Loucy (cell line): ENCODE measurements around the gene ZNF536.

Experiments
- H2AFZ ChIP-seq: fragments of 200-600 bp; sonication (generic); 2 replicates; pipeline ENCODE4 v1.6.0; 2016; ENCODE audit warnings: antibody characterized with exemption, mild to moderate bottlenecking, low read length, moderate library complexity
- H3F3A ChIP-seq: fragments of 200-600 bp; 2 replicates; pipeline ENCODE4 v1.6.0; 2016; ENCODE audit warnings: antibody characterized with exemption, low read depth, mild to moderate bottlenecking
- H3K27me3 ChIP-seq: fragments of 200-600 bp; sonication (generic); 2 replicates; pipeline ENCODE4 v1.6.1; 2014; ENCODE audit warnings: low read length, mild to moderate bottlenecking; ENCODE audit not compliant: insufficient read depth, poor library complexity, severe bottlenecking
- H3K36me3 ChIP-seq: fragments of 200-600 bp; sonication (generic); 2 replicates; pipeline ENCODE4 v1.6.1; 2016; ENCODE audit warnings: low read length; ENCODE audit not compliant: insufficient read depth
- H3K4me1 ChIP-seq: fragments of 200-600 bp; sonication (generic); 2 replicates; pipeline ENCODE4 v1.5.1; 2014; ENCODE audit warnings: low read length, mild to moderate bottlenecking; ENCODE audit not compliant: insufficient read depth, poor library complexity, severe bottlenecking
- H3K4me2 ChIP-seq: fragments of 200-600 bp; sonication (generic); 2 replicates; pipeline ENCODE4 v1.6.0; 2014; ENCODE audit warnings: antibody characterized with exemption, low read length, low read depth, mild to moderate bottlenecking; ENCODE audit not compliant: poor library complexity, severe bottlenecking
- H3K4me3 ChIP-seq: fragments of 200-600 bp; sonication (generic); 2 replicates; pipeline ENCODE4 v1.5.1; 2014; ENCODE audit warnings: low read length, mild to moderate bottlenecking, mixed read lengths; ENCODE audit not compliant: poor library complexity, severe bottlenecking
- H3K79me2 ChIP-seq: fragments of 200-600 bp; sonication (generic); 2 replicates; pipeline ENCODE4 v1.6.1; 2014; ENCODE audit warnings: low read length; ENCODE audit not compliant: insufficient read depth
- H3K9ac ChIP-seq: fragments of 200-600 bp; sonication (generic); 2 replicates; pipeline ENCODE4 v1.6.0; 2014; ENCODE audit warnings: mild to moderate bottlenecking, low read depth, low read length, moderate library complexity; ENCODE audit not compliant: poor library complexity, severe bottlenecking
- H3K9me2 ChIP-seq: fragments of 200-600 bp; sonication (generic); replicated peaks from 2 replicates; pipeline ENCODE4 v1.6.1; 2016; ENCODE audit warnings: low read depth, low read length, mixed read lengths
- H3K9me3 ChIP-seq: fragments of 200-600 bp; sonication (generic); 2 replicates; pipeline ENCODE4 v1.6.1; 2014; ENCODE audit warnings: mild to moderate bottlenecking, antibody characterized with exemption, low read length, low read depth; ENCODE audit not compliant: insufficient read depth
- H4K20me1 ChIP-seq: fragments of 200-600 bp; sonication (generic); 2 replicates; pipeline ENCODE4 v1.6.0; 2014; ENCODE audit warnings: antibody characterized with exemption, low read length, mild to moderate bottlenecking; ENCODE audit not compliant: insufficient read depth, poor library complexity, severe bottlenecking
- EZH2phosphoT487 ChIP-seq: fragments of 200-600 bp; IDR thresholded peaks from 2 replicates; pipeline ENCODE4 v1.6.1; 2018; ENCODE audit warnings: antibody characterized with exemption, mild to moderate bottlenecking, moderate library complexity, borderline replicate concordance
- TF ChIP-seq, protein P1 (sequence below): fragments of 200-600 bp; sonication (generic); conservative IDR thresholded peaks from 2 replicates; pipeline ENCODE4 v1.5.1; 2014; ENCODE audit warnings: mild to moderate bottlenecking, antibody characterized with exemption, low read length

The ZNF536 gene

DNA sequence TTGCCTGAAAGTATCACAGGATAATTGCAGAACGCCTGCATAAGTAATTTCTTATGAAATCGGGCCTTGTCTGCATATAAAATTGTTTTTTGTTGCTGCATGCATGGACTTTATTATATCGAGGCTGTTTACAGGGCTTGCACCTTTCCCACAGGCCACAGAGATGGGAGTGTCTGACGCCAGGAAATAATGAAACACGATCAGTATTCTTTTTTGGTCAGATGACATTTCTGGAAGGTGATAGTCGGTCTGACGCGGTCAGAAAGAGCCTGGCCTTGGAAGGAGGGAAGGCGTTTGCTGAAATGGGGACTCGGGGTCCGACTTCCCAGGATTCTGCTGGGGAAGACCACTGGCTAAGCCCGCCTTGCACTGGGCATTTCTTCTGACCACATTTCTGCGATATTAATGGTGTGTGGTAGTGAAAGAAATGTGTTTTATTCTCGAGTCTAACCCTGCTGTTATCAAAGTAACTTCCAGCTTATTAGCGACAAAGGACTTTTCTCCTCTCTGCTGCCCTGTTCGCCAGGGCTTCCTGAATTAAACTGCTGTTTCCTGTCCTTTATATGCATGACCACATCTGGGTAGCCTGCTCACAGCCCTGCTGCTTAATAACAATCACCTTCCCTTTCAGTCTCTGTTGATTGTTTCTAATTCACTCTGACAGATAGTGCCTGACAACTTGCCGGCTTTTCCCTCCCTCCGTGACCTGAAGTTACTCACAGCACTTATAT lies 11.6 kb upstream of the ZNF536 start:
- H2AFZ ChIP-seq = peak overlapping the region; percentile 68
- peak overlapping the region; percentile 69 for H3K4me3 ChIP-seq
- H3K9me2 ChIP-seq = no peaks in the 10 kb centered on the region
- no peaks in the 10 kb centered on the region for H3K27me3 ChIP-seq
- H3F3A ChIP-seq = peaks cover 17% of the 10 kb centered on the region
- no peaks in the 10 kb centered on the region for H4K20me1 ChIP-seq
- peak overlapping the region; percentile 77 for H3K4me2 ChIP-seq
- TF ChIP-seq, protein P1, sequence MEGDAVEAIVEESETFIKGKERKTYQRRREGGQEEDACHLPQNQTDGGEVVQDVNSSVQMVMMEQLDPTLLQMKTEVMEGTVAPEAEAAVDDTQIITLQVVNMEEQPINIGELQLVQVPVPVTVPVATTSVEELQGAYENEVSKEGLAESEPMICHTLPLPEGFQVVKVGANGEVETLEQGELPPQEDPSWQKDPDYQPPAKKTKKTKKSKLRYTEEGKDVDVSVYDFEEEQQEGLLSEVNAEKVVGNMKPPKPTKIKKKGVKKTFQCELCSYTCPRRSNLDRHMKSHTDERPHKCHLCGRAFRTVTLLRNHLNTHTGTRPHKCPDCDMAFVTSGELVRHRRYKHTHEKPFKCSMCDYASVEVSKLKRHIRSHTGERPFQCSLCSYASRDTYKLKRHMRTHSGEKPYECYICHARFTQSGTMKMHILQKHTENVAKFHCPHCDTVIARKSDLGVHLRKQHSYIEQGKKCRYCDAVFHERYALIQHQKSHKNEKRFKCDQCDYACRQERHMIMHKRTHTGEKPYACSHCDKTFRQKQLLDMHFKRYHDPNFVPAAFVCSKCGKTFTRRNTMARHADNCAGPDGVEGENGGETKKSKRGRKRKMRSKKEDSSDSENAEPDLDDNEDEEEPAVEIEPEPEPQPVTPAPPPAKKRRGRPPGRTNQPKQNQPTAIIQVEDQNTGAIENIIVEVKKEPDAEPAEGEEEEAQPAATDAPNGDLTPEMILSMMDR = no peak
- no peak for TF ChIP-seq EZH2phosphoT487
- H3K9me3 ChIP-seq = no peaks in the 10 kb centered on the region
- H3K4me1 ChIP-seq = peaks cover 83% of the 10 kb centered on the region
- H3K79me2 ChIP-seq = no peaks in the 10 kb centered on the region
- H3K36me3 ChIP-seq = no peaks in the 10 kb centered on the region
- H3K9ac ChIP-seq = peak overlapping the region; percentile 80

DNA sequence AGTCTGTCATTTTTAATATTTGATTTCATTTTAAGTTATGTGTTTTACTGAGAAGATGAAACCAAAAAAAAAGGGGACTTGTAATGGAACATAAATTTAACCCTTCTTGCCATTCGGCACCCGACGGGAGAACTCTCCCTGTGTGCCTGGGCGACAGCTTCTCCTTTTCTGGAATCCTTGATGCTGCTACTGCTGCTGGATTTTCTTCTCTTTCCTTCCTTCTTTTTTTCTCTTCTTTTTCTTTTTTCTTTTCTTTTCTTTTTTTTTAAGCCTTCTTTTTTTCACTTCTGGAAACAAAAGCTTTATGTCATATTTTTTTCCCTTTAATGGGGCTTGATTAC lies 11.1 kb upstream of the ZNF536 start:
- H3K9me3 ChIP-seq = no peaks in the 10 kb centered on the region
- TF ChIP-seq, protein P1 = no peak
- no peak for TF ChIP-seq EZH2phosphoT487
- H3K9me2 ChIP-seq = no peaks in the 10 kb centered on the region
- peak overlapping the region; percentile 80 for H3K9ac ChIP-seq
- no peaks in the 10 kb centered on the region for H3K36me3 ChIP-seq
- no peaks in the 10 kb centered on the region for H3K79me2 ChIP-seq
- no peaks in the 10 kb centered on the region for H4K20me1 ChIP-seq
- peaks cover 77% of the 10 kb centered on the region for H3K4me1 ChIP-seq
- H2AFZ ChIP-seq = no peak overlapping the region
- no peaks in the 10 kb centered on the region for H3K27me3 ChIP-seq
- peaks cover 17% of the 10 kb centered on the region for H3F3A ChIP-seq
- H3K4me2 ChIP-seq = peak overlapping the region; percentile 77
- H3K4me3 ChIP-seq = peak overlapping the region; percentile 69

DNA sequence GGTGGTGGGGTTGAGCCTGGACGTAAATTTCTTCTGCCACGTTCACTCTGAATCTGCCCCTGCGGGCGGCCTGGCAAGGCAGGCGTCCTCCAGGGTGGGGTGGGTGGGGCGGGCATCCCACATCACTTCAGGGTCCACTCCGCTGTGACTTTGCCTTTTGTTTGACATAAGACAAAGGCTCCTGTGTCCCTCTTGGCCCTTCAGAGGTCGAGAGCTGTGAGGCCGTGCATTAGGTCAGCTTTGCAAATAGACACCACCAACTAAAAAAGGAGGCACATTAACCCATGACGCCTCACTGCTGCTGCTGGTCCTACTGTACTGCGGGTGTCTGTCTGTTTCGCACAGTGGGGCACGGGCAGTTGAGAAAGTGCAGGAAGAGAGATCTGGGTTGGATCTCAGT lies 10.5 kb upstream of the ZNF536 start:
- peak overlapping the region; percentile 80 for H3K9ac ChIP-seq
- H3K9me3 ChIP-seq = no peaks in the 10 kb centered on the region
- peak overlapping the region; percentile 69 for H3K4me3 ChIP-seq
- no peak overlapping the region for H2AFZ ChIP-seq
- no peaks in the 10 kb centered on the region for H4K20me1 ChIP-seq
- H3K4me2 ChIP-seq = peak overlapping the region; percentile 77
- H3F3A ChIP-seq = peaks cover 17% of the 10 kb centered on the region
- no peaks in the 10 kb centered on the region for H3K9me2 ChIP-seq
- TF ChIP-seq, protein P1 = no peak
- TF ChIP-seq EZH2phosphoT487 = no peak
- no peaks in the 10 kb centered on the region for H3K79me2 ChIP-seq
- no peaks in the 10 kb centered on the region for H3K27me3 ChIP-seq
- H3K36me3 ChIP-seq = no peaks in the 10 kb centered on the region
- peaks cover 73% of the 10 kb centered on the region for H3K4me1 ChIP-seq
